SK-N-MC (cell line): ENCODE data around the gene BUD13.

ENCODE experiments used
- EZH2 ChIP-seq: fragments of 200-600 bp; sonication (generic); IDR thresholded peaks from one replicate; pipeline ENCODE4 v1.6.1; 2017; ENCODE audit warnings: antibody characterized with exemption
- POLR2AphosphoS5 ChIP-seq: IDR thresholded peaks from 2 replicates; pipeline ENCODE4 v1.6.1; 2012; ENCODE audit warnings: mild to moderate bottlenecking, low read depth, low read length, borderline replicate concordance

- TF ChIP-seq EZH2 (no peak), POLR2AphosphoS5 (no peak)
These were observed 49.8 kb upstream of the BUD13 start for GRCh38 chr11:116822575-116822974.
